ENCODE data around the gene LRRC55.

GRCh38 chr11:57230791-57231538 lies 49.2 kb downstream of the LRRC55 start:
- TF ChIP-seq CTCF (IDR thresholded peaks at IDR 0.05; ENCODE audit: low read length) (no peak), EZH2 (optimal IDR thresholded peaks at IDR 0.05; ENCODE audit: low read depth, low read length) (no peak), EZH2phosphoT487 (IDR thresholded peaks at IDR 0.05; ENCODE audit: low read length) (no peak)

All from MM.1S (cell line).